Lower leg skin (tissue), 4 donors: ENCODE data around the gene TMEM115. TPM values are rescaled to one million over a fixed set of nuclear protein-coding genes. Genes with fewer than 3 reads are reported as not detected.
A peak's percentile ranks its signal among the peaks of the same experiment; 100 is the strongest.

Source experiments
- DNase-seq, 2 donors: peaks; one replicate each; pipeline ENCODE4 v3.0.0-alpha.2; 2019; ENCODE audit warnings: low spot score in 2 of 2
- H3K4me3 ChIP-seq: fragments of 200-600 bp; sonication (generic); 2 replicates; pipeline ENCODE4 v1.5.1; 2017; ENCODE audit warnings: mild to moderate bottlenecking, low read depth; ENCODE audit not compliant: poor library complexity, severe bottlenecking
- CTCF ChIP-seq, 3 donors: fragments of 450-650 bp; IDR thresholded peaks; one replicate each; pipeline ENCODE4 v1.5.1; 2016; ENCODE audit warnings: antibody characterized with exemption in 3 of 3, mild to moderate bottlenecking in 3 of 3, moderate library complexity in 2 of 3
- POLR2A ChIP-seq, 2 donors: fragments of 450-650 bp; IDR thresholded peaks; one replicate each; pipeline ENCODE4 v1.6.1; 2016 to 2017; ENCODE audit warnings: antibody characterized with exemption in 2 of 2, mild to moderate bottlenecking in 1 of 2, moderate library complexity in 1 of 2
- WGBS, 2 donors: methylation state at CpG; one replicate each; pipeline ENCODE4 v1.1.5; 2018; 5-methylcytosine and 5-hydroxymethylcytosine counted together
- intact Hi-C: fragments of 100-400 bp; cut with DNase I; formaldehyde crosslinking; loops from one replicate; pipeline ENCODE4 v1.15.0; 2023; ENCODE audit warnings: low total_unique reads
- total RNA-seq, 4 donors: library from RNA; depleted of rRNA; stranded (reverse); fragments of >200 nt; gene quantifications; one replicate each; pipeline ENCODE4 v1.1.0, GENCODE V29; 2016

The TMEM115 gene
- total RNA-seq, 4 donors from 2014 or later, result 90.5 to 92.7 (median 92.4) TPM

GRCh38 chr3:50326182-50326541, 33.2 kb downstream of the TMEM115 start:
- no peak overlapping the region for H3K4me3 ChIP-seq
- intact Hi-C loops, result no loop called here
- TF ChIP-seq POLR2A (IDR thresholded peaks at IDR 0.05) (no peak), CTCF (IDR thresholded peaks at IDR 0.05) (no peak)
- no peak for DNase-seq
- 89 to 91% methylated on average over 8 of the region's 8 CpGs for WGBS, 2 donors

GRCh38 chr3:50325497-50326181, 33.7 kb downstream of the TMEM115 start:
- intact Hi-C loops, result no loop called here
- DNase-seq, result no peak
- TF ChIP-seq POLR2A (IDR thresholded peaks at IDR 0.05) (no peak), CTCF (IDR thresholded peaks at IDR 0.05) (no peak)
- H3K4me3 ChIP-seq, result no peak overlapping the region
- WGBS, 2 donors, result 81 to 86% methylated on average over 10 to 11 of the region's 11 CpGs

DNA sequence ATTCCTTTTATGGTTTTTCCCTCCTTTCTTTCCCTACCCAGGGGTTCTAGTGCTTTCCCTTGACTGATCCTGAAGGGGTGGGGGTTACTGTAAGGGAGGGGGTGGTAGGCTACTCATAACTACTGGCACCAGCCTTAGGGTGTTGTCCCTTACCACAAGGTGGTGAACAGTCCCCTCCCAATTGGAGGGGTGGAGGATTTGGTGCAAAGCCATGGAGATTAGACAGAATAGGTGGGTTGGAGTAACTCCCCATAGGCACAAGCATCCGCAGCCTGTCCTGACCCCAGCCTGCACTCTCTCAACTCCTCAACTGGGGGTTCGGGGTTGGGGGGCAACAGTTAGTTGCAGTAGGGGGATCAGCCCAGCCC, 34.2 kb downstream of the TMEM115 start:
- intact Hi-C loops, result no loop called here
- DNase-seq, result no peak
- WGBS, 2 donors, result 71 to 94% methylated on average over 2 of the region's 2 CpGs
- TF ChIP-seq POLR2A (IDR thresholded peaks at IDR 0.05) (no peak), CTCF (IDR thresholded peaks at IDR 0.05) (no peak)
- no peak overlapping the region for H3K4me3 ChIP-seq

GRCh38 chr3:50324351-50325112, 34.8 kb downstream of the TMEM115 start:
- peak in 1 of 2 donors; percentile 60 for DNase-seq
- H3K4me3 ChIP-seq, result no peak overlapping the region
- intact Hi-C loops, result no loop called here
- TF ChIP-seq POLR2A (IDR thresholded peaks at IDR 0.05) (no peak), CTCF (IDR thresholded peaks at IDR 0.05) (peak in 1 of 3 donors; percentile 59)
- 44 to 50% methylated on average over 4 of the region's 4 CpGs for WGBS, 2 donors

DNA sequence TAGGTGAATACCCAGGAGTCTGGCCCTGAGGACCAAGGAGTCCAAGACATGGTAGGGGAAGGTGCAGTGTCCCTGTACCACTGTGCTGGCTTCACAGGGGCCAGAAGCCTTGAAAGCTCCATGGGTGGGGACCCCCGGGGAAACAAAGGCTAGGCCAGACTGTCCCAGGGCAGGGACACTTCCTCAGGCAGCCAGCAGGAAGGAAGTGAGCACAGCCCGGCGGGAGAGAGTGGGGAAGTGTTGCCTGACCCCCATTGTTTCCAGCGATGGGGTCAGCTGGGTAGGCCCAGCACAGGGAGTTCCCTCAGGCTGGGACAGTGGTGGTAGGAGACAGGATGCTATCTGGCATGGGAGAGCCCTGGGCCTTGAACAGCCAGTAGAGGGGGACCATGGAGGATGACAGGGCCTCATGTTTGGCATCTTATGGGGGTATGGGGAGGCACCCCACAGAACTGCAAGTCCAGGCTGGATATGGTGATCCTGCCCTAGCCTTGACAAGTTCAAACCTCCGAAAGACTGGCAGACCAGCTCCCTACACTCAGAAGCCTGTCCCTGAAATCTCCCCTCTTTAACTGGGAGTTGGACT, 35.6 kb downstream of the TMEM115 start:
- no peak overlapping the region for H3K4me3 ChIP-seq
- 44 to 81% methylated on average over 4 of the region's 5 CpGs for WGBS, 2 donors
- no peak for TF ChIP-seq POLR2A (IDR thresholded peaks at IDR 0.05)
- TF ChIP-seq CTCF (IDR thresholded peaks at IDR 0.05), result no peak
- intact Hi-C loops, result no loop called here
- peak in 1 of 2 donors; percentile 36 for DNase-seq
